NOMO-1 treated with dmso at 0.1 percent for 144 hours (cell line): Measurements from ENCODE around the gene CWC27.

ENCODE experiments used
- DNase-seq: peaks from one replicate; lab custom pipeline; 2025; ENCODE audit not compliant: unreplicated experiment; lab: John Stamatoyannopoulos, UW

CWC27 gene

GRCh38 chr5:65062469-65063083 lies 293.8 kb downstream of the CWC27 start:
- no peak for DNase-seq

- DNase-seq: no peak
Measured at GRCh38 chr5:65065001-65065511, 296.3 kb downstream of the CWC27 start.

DNA sequence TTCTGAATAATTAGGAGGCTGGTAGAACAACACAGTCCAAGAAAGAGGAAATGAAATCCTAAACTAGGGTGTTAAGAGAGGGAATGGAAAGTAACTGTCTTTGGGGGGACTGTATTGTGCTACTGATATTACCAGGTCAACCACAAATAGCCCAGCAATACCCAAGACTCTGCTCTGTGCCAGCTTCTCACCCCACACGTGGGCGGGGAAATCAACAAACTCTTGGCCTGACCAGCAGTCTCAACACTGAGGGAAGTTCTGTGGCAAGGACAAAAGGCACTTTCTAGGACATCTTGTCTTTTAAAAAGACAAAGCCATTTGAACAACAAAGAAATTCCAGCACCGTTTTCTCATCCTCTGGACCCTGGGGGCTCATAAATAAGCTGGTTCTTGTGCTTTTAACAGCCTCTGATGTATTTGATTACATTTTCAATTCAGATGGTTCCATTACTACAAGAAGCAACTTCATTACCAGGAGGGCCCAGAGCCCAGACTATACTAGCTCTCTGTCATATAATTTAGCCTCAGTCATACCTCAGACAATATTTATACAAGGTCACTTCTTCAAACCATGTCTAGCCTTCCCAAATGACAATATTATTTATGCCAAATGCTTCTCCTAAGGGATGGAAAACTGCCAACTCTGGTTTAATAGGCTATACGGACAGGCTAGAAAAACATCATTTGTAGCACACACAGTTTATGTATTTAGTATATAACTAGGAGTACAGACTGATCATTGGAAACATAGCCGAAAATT lies 297.8 kb downstream of the CWC27 start:
- no peak for DNase-seq

GRCh38 chr5:65067147-65067506 lies 298.4 kb downstream of the CWC27 start:
- DNase-seq: no peak
